ENCODE data around the gene F11. TPM values are rescaled to one million over a fixed set of nuclear protein-coding genes. Genes with fewer than 3 reads are reported as not detected.

The F11 gene
- total and polyA plus RNA-seq, 2 of the 13 experiments (the other 11 are each of a cell fraction or from before 2014, with no cell fraction given), result 35.1 to 58.0 TPM

DNA sequence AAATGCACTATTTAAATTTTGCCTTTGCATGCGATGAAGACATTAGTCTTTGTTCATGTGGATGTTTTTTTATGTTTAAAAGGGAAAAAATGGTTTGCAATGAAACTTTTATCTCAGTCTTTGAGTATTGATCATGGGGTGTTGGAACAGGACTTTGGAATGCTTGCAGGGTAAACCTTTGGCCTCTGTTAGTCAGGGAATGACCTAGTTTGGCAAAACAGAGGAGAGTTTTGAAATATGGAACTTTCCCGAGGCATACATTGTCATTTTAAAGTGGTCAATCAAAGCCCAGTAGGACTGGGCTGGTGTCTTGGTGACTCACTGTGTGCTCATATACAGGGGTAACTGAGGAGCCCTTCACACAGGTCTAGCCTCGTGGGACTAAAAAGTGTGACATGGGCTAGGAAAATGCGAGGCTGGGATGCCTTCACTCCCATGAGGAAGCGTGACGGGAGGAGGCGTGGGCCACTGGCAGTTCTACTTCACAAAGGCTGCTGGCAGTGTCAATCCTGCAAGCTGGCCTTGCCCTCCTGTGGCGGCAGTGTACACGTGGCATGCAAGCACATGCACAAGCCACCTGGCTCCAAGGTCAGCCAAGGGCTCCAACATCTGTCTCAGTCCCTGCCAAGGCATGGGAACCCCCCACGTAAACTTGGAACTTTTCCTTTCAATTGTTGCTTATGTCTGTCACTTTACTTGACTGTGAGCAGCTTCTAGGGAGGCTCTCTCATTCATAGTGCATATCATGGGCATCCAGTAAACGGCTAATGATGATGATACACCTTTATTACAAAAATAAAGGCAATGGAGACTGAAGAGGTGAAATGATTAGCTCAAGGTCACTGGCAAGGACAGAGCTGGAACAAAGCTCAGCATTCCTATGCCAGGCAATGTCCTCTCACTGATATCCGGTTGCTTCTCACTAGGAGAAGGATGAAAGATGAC, 5.2 kb upstream of the F11 start (continued):
- TF ChIP-seq, protein P1, sequence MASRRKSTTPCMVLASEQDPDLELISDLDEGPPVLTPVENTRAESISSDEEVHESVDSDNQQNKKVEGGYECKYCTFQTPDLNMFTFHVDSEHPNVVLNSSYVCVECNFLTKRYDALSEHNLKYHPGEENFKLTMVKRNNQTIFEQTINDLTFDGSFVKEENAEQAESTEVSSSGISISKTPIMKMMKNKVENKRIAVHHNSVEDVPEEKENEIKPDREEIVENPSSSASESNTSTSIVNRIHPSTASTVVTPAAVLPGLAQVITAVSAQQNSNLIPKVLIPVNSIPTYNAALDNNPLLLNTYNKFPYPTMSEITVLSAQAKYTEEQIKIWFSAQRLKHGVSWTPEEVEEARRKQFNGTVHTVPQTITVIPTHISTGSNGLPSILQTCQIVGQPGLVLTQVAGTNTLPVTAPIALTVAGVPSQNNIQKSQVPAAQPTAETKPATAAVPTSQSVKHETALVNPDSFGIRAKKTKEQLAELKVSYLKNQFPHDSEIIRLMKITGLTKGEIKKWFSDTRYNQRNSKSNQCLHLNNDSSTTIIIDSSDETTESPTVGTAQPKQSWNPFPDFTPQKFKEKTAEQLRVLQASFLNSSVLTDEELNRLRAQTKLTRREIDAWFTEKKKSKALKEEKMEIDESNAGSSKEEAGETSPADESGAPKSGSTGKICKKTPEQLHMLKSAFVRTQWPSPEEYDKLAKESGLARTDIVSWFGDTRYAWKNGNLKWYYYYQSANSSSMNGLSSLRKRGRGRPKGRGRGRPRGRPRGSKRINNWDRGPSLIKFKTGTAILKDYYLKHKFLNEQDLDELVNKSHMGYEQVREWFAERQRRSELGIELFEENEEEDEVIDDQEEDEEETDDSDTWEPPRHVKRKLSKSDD (CRISPR knock-in tag; IDR thresholded peaks at IDR 0.05; ENCODE audit: low read depth), result peak; percentile 78; the same call in 1 of the 2 replicates
- TF ChIP-seq ZNF317 (CRISPR knock-in tag; IDR thresholded peaks at IDR 0.05) (peak; percentile 52; the same call in 1 of the 2 replicates), NR2F6 (IDR thresholded peaks at IDR 0.05) (peak; percentile 78), NR2F6 (CRISPR knock-in tag; IDR thresholded peaks at IDR 0.05) (0 out of 2 replicates have a peak, but pooled peaks have one; percentile 55), ZNF343 (CRISPR knock-in tag; IDR thresholded peaks at IDR 0.05) (peak; percentile 83; the same call in 1 of the 2 replicates), SP140L (CRISPR knock-in tag; IDR thresholded peaks at IDR 0.05; ENCODE audit: borderline replicate concordance) (peak; percentile 67; the same call in 1 of the 2 replicates), TEAD3 (CRISPR knock-in tag; optimal IDR thresholded peaks at IDR 0.05; ENCODE audit: borderline replicate concordance) (peak; percentile 46), MED1 (CRISPR knock-in tag; IDR thresholded peaks at IDR 0.05) (peak; percentile 77), KAT2B (IDR thresholded peaks at IDR 0.05; ENCODE audit: borderline replicate concordance, low read depth, low read length) (no peak), KLF11 (CRISPR knock-in tag; IDR thresholded peaks at IDR 0.05) (peak; percentile 71; the same call in 1 of the 2 replicates), PHF21A (CRISPR knock-in tag; IDR thresholded peaks at IDR 0.05) (peak; percentile 77), ZNF205 (CRISPR knock-in tag; IDR thresholded peaks at IDR 0.05) (no peak), HNF4A (CRISPR knock-in tag; IDR thresholded peaks at IDR 0.05) (peak; percentile 86)
- TF ChIP-seq, protein P2, sequence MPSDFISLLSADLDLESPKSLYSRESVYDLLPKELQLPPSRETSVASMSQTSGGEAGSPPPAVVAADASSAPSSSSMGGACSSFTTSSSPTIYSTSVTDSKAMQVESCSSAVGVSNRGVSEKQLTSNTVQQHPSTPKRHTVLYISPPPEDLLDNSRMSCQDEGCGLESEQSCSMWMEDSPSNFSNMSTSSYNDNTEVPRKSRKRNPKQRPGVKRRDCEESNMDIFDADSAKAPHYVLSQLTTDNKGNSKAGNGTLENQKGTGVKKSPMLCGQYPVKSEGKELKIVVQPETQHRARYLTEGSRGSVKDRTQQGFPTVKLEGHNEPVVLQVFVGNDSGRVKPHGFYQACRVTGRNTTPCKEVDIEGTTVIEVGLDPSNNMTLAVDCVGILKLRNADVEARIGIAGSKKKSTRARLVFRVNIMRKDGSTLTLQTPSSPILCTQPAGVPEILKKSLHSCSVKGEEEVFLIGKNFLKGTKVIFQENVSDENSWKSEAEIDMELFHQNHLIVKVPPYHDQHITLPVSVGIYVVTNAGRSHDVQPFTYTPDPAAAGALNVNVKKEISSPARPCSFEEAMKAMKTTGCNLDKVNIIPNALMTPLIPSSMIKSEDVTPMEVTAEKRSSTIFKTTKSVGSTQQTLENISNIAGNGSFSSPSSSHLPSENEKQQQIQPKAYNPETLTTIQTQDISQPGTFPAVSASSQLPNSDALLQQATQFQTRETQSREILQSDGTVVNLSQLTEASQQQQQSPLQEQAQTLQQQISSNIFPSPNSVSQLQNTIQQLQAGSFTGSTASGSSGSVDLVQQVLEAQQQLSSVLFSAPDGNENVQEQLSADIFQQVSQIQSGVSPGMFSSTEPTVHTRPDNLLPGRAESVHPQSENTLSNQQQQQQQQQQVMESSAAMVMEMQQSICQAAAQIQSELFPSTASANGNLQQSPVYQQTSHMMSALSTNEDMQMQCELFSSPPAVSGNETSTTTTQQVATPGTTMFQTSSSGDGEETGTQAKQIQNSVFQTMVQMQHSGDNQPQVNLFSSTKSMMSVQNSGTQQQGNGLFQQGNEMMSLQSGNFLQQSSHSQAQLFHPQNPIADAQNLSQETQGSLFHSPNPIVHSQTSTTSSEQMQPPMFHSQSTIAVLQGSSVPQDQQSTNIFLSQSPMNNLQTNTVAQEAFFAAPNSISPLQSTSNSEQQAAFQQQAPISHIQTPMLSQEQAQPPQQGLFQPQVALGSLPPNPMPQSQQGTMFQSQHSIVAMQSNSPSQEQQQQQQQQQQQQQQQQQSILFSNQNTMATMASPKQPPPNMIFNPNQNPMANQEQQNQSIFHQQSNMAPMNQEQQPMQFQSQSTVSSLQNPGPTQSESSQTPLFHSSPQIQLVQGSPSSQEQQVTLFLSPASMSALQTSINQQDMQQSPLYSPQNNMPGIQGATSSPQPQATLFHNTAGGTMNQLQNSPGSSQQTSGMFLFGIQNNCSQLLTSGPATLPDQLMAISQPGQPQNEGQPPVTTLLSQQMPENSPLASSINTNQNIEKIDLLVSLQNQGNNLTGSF (CRISPR knock-in tag; IDR thresholded peaks at IDR 0.05), result peak; percentile 69; the same call in 1 of the 2 replicates
- TF ChIP-seq, protein P3, sequence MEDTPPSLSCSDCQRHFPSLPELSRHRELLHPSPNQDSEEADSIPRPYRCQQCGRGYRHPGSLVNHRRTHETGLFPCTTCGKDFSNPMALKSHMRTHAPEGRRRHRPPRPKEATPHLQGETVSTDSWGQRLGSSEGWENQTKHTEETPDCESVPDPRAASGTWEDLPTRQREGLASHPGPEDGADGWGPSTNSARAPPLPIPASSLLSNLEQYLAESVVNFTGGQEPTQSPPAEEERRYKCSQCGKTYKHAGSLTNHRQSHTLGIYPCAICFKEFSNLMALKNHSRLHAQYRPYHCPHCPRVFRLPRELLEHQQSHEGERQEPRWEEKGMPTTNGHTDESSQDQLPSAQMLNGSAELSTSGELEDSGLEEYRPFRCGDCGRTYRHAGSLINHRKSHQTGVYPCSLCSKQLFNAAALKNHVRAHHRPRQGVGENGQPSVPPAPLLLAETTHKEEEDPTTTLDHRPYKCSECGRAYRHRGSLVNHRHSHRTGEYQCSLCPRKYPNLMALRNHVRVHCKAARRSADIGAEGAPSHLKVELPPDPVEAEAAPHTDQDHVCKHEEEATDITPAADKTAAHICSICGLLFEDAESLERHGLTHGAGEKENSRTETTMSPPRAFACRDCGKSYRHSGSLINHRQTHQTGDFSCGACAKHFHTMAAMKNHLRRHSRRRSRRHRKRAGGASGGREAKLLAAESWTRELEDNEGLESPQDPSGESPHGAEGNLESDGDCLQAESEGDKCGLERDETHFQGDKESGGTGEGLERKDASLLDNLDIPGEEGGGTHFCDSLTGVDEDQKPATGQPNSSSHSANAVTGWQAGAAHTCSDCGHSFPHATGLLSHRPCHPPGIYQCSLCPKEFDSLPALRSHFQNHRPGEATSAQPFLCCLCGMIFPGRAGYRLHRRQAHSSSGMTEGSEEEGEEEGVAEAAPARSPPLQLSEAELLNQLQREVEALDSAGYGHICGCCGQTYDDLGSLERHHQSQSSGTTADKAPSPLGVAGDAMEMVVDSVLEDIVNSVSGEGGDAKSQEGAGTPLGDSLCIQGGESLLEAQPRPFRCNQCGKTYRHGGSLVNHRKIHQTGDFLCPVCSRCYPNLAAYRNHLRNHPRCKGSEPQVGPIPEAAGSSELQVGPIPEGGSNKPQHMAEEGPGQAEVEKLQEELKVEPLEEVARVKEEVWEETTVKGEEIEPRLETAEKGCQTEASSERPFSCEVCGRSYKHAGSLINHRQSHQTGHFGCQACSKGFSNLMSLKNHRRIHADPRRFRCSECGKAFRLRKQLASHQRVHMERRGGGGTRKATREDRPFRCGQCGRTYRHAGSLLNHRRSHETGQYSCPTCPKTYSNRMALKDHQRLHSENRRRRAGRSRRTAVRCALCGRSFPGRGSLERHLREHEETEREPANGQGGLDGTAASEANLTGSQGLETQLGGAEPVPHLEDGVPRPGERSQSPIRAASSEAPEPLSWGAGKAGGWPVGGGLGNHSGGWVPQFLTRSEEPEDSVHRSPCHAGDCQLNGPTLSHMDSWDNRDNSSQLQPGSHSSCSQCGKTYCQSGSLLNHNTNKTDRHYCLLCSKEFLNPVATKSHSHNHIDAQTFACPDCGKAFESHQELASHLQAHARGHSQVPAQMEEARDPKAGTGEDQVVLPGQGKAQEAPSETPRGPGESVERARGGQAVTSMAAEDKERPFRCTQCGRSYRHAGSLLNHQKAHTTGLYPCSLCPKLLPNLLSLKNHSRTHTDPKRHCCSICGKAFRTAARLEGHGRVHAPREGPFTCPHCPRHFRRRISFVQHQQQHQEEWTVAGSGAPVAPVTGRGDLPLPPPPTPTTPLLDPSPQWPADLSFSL (CRISPR knock-in tag; IDR thresholded peaks at IDR 0.05), result no peak

All from HepG2 (cell line).